OCI-LY7 (cell line): ENCODE data around the gene TBC1D32.

Experiments used
- CTCF ChIP-seq: fragments of 200-600 bp; sonication (generic); conservative IDR thresholded peaks from 2 replicates; pipeline ENCODE4 v1.5.1; 2014; ENCODE audit warnings: mild to moderate bottlenecking, antibody characterized with exemption, low read length, moderate library complexity, mixed read lengths
- EZH2phosphoT487 ChIP-seq: fragments of 200-600 bp; sonication (generic); IDR thresholded peaks from 2 replicates; pipeline ENCODE4 v1.6.1; 2018; ENCODE audit warnings: low read depth, borderline replicate concordance, mild to moderate bottlenecking, mixed run types, antibody characterized with exemption, low read length, moderate library complexity, mixed read lengths

GRCh38 chr6:121171879-121172278 is 162.4 kb downstream of the TBC1D32 start:
- no peak for TF ChIP-seq CTCF
- TF ChIP-seq EZH2phosphoT487, result no peak
